Limb (tissue), 2 donors: ENCODE data around the gene CCDC183.

Experiments used
- DNase-seq, 2 donors: peaks; one replicate each; pipeline ENCODE4 v3.0.0-alpha.2; 2016; ENCODE audit errors: extremely low spot score in 2 of 2

CCDC183 gene

GRCh38 chr9:136824496-136825225 lies 28.5 kb downstream of the CCDC183 start:
- peak in 1 of 2 donors; percentile 20 for DNase-seq

GRCh38 chr9:136825295-136826187 lies 29.4 kb downstream of the CCDC183 start:
- DNase-seq: peak in 1 of 2 donors; percentile 22

GRCh38 chr9:136826188-136826541 lies 30.0 kb downstream of the CCDC183 start:
- peak in 1 of 2 donors; percentile 16 for DNase-seq

GRCh38 chr9:136826703-136827582 lies 30.8 kb downstream of the CCDC183 start:
- peak in 1 of 2 donors; percentile 23 for DNase-seq

GRCh38 chr9:136827794-136828473 lies 31.8 kb downstream of the CCDC183 start:
- peak in 1 of 2 donors; percentile 26 for DNase-seq

GRCh38 chr9:136828474-136829140 lies 32.5 kb downstream of the CCDC183 start:
- no peak for DNase-seq

GRCh38 chr9:136829412-136829811 lies 33.3 kb downstream of the CCDC183 start:
- no peak for DNase-seq

GRCh38 chr9:136829981-136830885 lies 34.1 kb downstream of the CCDC183 start:
- DNase-seq: peak in 1 of 2 donors; percentile 22

GRCh38 chr9:136831002-136831719 lies 35.0 kb downstream of the CCDC183 start:
- no peak for DNase-seq

GRCh38 chr9:136831720-136832104 lies 35.6 kb downstream of the CCDC183 start:
- DNase-seq: peak in 1 of 2 donors; percentile 26

GRCh38 chr9:136832581-136832980 lies 36.4 kb downstream of the CCDC183 start:
- DNase-seq: no peak

GRCh38 chr9:136833381-136834048 lies 37.4 kb downstream of the CCDC183 start:
- peak in 1 of 2 donors; percentile 24 for DNase-seq

- DNase-seq: peak in 1 of 2 donors; percentile 28
These were observed 39.2 kb downstream of the CCDC183 start for GRCh38 chr9:136835162-136835931.

- peak in 1 of 2 donors; percentile 26 for DNase-seq
These were observed 40.1 kb downstream of the CCDC183 start for GRCh38 chr9:136835932-136836904.

- peak in 1 of 2 donors; percentile 21 for DNase-seq
These were observed 41.2 kb downstream of the CCDC183 start for GRCh38 chr9:136837146-136837855.
